Ascending aorta (tissue), 2 donors: ENCODE measurements around the gene SOAT1. TPM values are rescaled to one million over a fixed set of nuclear protein-coding genes. Genes with fewer than 3 reads are reported as not detected.

Experiments
- DNase-seq, 2 donors: peaks; one replicate each; pipeline ENCODE4 v3.0.0-alpha.2; 2019; ENCODE audit warnings: low spot score in 2 of 2
- H3K27ac ChIP-seq, 2 donors: fragments of 200-600 bp; sonication (generic); one replicate each; pipeline ENCODE4 v1.5.1; 2016 to 2017; ENCODE audit warnings: mild to moderate bottlenecking in 1 of 2
- H3K27me3 ChIP-seq: fragments of 200-600 bp; sonication (generic); one replicate; pipeline ENCODE4 v1.5.1; 2017
- H3K36me3 ChIP-seq, 2 donors: fragments of 200-600 bp; sonication (generic); one replicate each; pipeline ENCODE4 v1.5.1; 2016
- H3K4me1 ChIP-seq, 2 donors: fragments of 200-600 bp; sonication (generic); one replicate each; pipeline ENCODE4 v1.5.1; 2016 to 2017; ENCODE audit warnings: mild to moderate bottlenecking in 1 of 2
- H3K4me3 ChIP-seq, 2 donors: fragments of 200-600 bp; sonication (generic); one replicate each; pipeline ENCODE4 v1.5.1; 2016 to 2017; ENCODE audit warnings: mild to moderate bottlenecking in 1 of 2
- H3K9me3 ChIP-seq, 2 donors: fragments of 200-600 bp; sonication (generic); one replicate each; pipeline ENCODE4 v1.5.1; 2016
- CTCF ChIP-seq, 3 experiments: fragments of 200-600 bp in 2 of 3; fragments of 450-650 bp in 1 of 3; sonication (generic) in 2 of 3; IDR thresholded peaks; one replicate each; pipeline ENCODE4 v1.5.1; 2016 to 2019; ENCODE audit warnings: antibody characterized with exemption in 3 of 3, mild to moderate bottlenecking in 1 of 3, moderate library complexity in 1 of 3
- intact Hi-C: fragments of 100-400 bp; cut with DNase I; formaldehyde crosslinking; loops from one replicate; pipeline ENCODE4 v1.15.1; 2023
- total RNA-seq: library from RNA; depleted of rRNA; stranded (reverse); fragments of >200 nt; gene quantifications from one replicate; pipeline ENCODE4 v1.1.0, GENCODE V29; 2016

The SOAT1 gene
- total RNA-seq, 1 donor from 2014 or later = 10.6 TPM

- no peak overlapping the region for H3K4me3 ChIP-seq
- no peaks in the 10 kb centered on the region for H3K27me3 ChIP-seq
- H3K27ac ChIP-seq = no peak overlapping the region
- DNase-seq = no peak
- intact Hi-C loops = no loop called here
- no peaks in the 10 kb centered on the region for H3K9me3 ChIP-seq
- H3K36me3 ChIP-seq = peaks cover 12 to 16% of the 10 kb centered on the region in 2 donors
- no peak for TF ChIP-seq CTCF (IDR thresholded peaks at IDR 0.05)
- H3K4me1 ChIP-seq = no peaks in the 10 kb centered on the region
These were observed 44.5 kb downstream of the SOAT1 start for GRCh38 chr1:179337942-179338560.

DNA sequence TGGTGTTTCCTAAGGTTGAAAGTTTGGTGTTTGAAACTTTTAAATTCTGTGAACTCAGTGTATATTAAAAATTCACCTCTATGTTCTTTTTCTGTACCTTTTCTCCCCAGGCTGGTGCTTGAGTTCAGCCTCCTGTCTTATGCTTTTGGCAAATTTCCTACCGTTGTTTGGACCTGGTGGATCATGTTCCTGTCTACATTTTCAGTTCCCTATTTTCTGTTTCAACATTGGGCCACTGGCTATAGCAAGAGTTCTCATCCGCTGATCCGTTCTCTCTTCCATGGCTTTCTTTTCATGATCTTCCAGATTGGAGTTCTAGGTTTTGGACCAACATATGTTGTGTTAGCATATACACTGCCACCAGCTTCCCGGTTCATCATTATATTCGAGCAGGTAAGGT is 47.3 kb downstream of the SOAT1 start:
- no peak overlapping the region for H3K27ac ChIP-seq
- H3K4me1 ChIP-seq = no peaks in the 10 kb centered on the region
- no peaks in the 10 kb centered on the region for H3K27me3 ChIP-seq
- H3K9me3 ChIP-seq = no peaks in the 10 kb centered on the region
- DNase-seq = no peak
- no peak for TF ChIP-seq CTCF (IDR thresholded peaks at IDR 0.05)
- no peak overlapping the region for H3K4me3 ChIP-seq
- intact Hi-C loops = no loop called here
- peaks cover 29 to 31% of the 10 kb centered on the region in 2 donors for H3K36me3 ChIP-seq

DNA sequence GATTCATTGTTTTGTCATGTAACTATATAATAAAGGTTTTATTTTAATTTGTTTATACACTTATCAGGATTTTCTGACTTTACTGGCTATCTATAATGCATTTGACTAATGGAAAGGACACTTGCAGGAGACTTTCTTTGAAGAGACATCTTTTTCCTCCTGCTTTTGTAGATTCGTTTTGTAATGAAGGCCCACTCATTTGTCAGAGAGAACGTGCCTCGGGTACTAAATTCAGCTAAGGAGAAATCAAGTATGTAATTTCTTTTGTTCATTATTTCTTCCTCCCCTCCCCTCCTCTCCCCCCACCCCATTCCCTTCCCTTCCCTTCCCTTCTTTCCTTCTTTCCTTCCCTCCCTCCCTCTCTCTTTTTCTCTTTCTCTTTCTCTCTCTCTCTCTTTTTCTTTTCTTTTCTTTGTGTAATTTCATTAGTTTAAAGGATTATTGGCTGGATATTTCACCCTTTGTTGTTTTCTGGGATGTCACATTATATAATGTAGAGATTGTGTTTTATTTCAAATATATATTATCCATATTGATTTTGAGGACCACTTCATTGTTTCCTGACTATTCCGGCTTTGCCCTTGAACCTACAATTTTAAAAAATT is 48.4 kb downstream of the SOAT1 start:
- no peak for TF ChIP-seq CTCF (IDR thresholded peaks at IDR 0.05)
- Histone ChIP-seq H3K27me3 (no peaks in the 10 kb centered on the region), H3K27ac (no peak overlapping the region), H3K4me3 (no peak overlapping the region), H3K9me3 (no peaks in the 10 kb centered on the region), H3K4me1 (no peaks in the 10 kb centered on the region), H3K36me3 (peaks cover 32 to 33% of the 10 kb centered on the region in 2 donors)
- intact Hi-C loops = no loop called here
- no peak for DNase-seq

DNA sequence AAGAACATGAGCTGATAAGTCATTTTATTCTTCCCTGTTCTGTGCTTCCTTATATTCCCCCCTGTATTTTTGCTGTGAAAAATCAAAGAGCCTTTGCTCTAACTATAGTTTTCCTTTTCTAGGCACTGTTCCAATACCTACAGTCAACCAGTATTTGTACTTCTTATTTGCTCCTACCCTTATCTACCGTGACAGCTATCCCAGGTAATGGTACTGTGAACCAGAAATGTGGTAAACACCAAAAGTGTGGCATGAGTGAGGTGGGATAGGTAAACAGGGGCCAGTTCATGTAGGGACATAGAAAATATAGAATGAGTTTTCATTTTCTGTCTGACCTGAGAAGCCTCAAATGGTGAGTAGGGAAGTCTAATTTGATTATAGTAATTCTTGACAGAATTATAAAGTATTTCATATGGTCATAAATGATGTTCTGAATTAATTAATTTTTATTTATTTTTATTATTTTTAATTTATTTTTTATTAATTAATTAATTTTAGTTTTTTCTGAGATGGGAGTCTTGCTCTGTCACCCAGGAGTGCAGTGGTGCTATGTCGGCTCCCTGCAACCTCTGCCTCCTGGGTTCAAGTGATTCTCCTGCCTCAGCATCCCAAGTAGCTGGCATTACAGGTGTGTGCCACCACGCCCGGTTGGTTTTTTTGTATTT is 49.3 kb downstream of the SOAT1 start:
- H3K27ac ChIP-seq = no peak overlapping the region
- H3K27me3 ChIP-seq = no peaks in the 10 kb centered on the region
- no peak for TF ChIP-seq CTCF (IDR thresholded peaks at IDR 0.05)
- peaks cover 32 to 37% of the 10 kb centered on the region in 2 donors for H3K36me3 ChIP-seq
- intact Hi-C loops = no loop called here
- no peaks in the 10 kb centered on the region for H3K4me1 ChIP-seq
- H3K9me3 ChIP-seq = no peaks in the 10 kb centered on the region
- no peak for DNase-seq
- no peak overlapping the region for H3K4me3 ChIP-seq

GRCh38 chr1:179351281-179351680 is 57.7 kb downstream of the SOAT1 start:
- Histone ChIP-seq H3K27me3 (no peaks in the 10 kb centered on the region), H3K9me3 (no peaks in the 10 kb centered on the region), H3K4me3 (no peak overlapping the region), H3K36me3 (peaks cover 14 to 16% of the 10 kb centered on the region in 2 donors), H3K27ac (no peak overlapping the region), H3K4me1 (peaks cover 0 to 9% of the 10 kb centered on the region in 2 donors)
- intact Hi-C loops = no loop called here
- TF ChIP-seq CTCF (IDR thresholded peaks at IDR 0.05) = no peak
- no peak for DNase-seq
